ENCODE measurements around the gene UBE2I.

DNA sequence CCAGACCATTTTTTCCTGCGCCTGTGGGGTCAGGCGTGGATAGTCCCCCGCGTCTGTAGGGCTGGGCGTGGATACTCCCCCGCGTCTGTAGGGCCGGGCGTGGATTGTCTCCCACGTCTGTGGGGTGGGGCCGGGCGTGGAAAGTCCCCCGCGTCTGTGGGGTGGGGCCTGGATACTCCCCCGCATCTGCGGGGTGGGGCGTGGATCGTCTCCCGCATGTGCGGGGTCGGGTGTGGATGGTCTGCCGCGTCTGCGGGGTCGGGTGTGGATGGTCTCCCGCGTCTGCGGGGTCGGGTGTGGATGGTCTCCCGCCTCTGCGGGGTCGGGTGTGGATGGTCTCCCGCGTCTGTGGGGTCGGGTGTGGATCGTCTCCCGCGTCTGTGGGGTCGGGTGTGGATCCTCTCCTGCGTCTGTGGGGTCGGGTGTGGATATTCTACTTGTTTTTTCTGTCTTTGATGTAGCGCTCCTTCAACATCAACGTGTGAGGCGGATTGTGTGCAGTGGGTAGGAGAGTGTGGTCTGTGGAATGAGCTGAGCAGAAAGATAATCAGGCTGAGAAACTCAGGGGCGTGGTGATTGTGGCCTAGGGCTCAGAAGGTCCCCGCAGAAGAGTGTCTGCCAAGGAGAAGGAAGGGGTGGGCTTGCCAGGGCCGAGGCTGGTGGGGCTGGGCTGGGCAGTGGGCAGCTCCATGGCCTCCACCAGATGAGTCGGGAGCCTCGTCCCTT lies 45.5 kb downstream of the UBE2I start:
- TF ChIP-seq, protein P1, sequence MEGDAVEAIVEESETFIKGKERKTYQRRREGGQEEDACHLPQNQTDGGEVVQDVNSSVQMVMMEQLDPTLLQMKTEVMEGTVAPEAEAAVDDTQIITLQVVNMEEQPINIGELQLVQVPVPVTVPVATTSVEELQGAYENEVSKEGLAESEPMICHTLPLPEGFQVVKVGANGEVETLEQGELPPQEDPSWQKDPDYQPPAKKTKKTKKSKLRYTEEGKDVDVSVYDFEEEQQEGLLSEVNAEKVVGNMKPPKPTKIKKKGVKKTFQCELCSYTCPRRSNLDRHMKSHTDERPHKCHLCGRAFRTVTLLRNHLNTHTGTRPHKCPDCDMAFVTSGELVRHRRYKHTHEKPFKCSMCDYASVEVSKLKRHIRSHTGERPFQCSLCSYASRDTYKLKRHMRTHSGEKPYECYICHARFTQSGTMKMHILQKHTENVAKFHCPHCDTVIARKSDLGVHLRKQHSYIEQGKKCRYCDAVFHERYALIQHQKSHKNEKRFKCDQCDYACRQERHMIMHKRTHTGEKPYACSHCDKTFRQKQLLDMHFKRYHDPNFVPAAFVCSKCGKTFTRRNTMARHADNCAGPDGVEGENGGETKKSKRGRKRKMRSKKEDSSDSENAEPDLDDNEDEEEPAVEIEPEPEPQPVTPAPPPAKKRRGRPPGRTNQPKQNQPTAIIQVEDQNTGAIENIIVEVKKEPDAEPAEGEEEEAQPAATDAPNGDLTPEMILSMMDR (conservative IDR thresholded peaks at IDR 0.05; ENCODE audit: low read depth, low read length): no peak
- no peak for TF ChIP-seq EZH2 (IDR thresholded peaks at IDR 0.05; ENCODE audit: borderline replicate concordance, low read depth, low read length, poor library complexity, severe bottlenecking)

Measured in A673 (cell line).